Liver (tissue), 9 donors: ENCODE measurements around the gene STK33. TPM values are rescaled to one million over a fixed set of nuclear protein-coding genes. Genes with fewer than 3 reads are reported as not detected.

Experiments used
- DNase-seq: peaks from one replicate; pipeline ENCODE4 v3.0.0-alpha.2; 2017; ENCODE audit warnings: low spot score
- H3K27ac ChIP-seq, 2 donors: one replicate each; pipeline ENCODE4 v1.7.0; 2013; ENCODE audit warnings: inconsistent platforms in 2 of 2, low read length in 2 of 2, control low read depth in 1 of 2, low read depth in 1 of 2, mild to moderate bottlenecking in 1 of 2
- H3K27me3 ChIP-seq, 4 donors: one replicate each; pipeline versions ENCODE4 v1.6.1 to v1.7.0; 2013; ENCODE audit warnings: low read length in 3 of 4, inconsistent platforms in 1 of 4, mild to moderate bottlenecking in 1 of 4, moderate library complexity in 1 of 4; ENCODE audit not compliant: control insufficient read depth in 4 of 4, insufficient read depth in 4 of 4
- H3K36me3 ChIP-seq, 4 donors: one replicate each; pipeline versions ENCODE4 v1.6.1 to v1.7.0; 2013; ENCODE audit warnings: low read length in 3 of 4, mild to moderate bottlenecking in 3 of 4, low read depth in 1 of 4, moderate library complexity in 1 of 4; ENCODE audit not compliant: control insufficient read depth in 4 of 4, insufficient read depth in 3 of 4
- H3K4me1 ChIP-seq, 4 donors: one replicate each; pipeline versions ENCODE4 v1.6.1 to v1.7.0; 2013; ENCODE audit warnings: low read length in 3 of 4, mild to moderate bottlenecking in 3 of 4, moderate library complexity in 1 of 4; ENCODE audit not compliant: control insufficient read depth in 4 of 4, insufficient read depth in 4 of 4
- H3K4me3 ChIP-seq, 3 donors: one replicate each; pipeline versions ENCODE4 v1.6.1 to v1.7.0; 2013; ENCODE audit warnings: low read length in 3 of 3, control low read depth in 1 of 3, low read depth in 1 of 3, mild to moderate bottlenecking in 1 of 3
- H3K9ac ChIP-seq, 2 donors: one replicate each; pipeline ENCODE4 v1.7.0; 2013; ENCODE audit warnings: low read length in 2 of 2, mild to moderate bottlenecking in 2 of 2, moderate library complexity in 2 of 2, control low read depth in 1 of 2, low read depth in 1 of 2
- H3K9me3 ChIP-seq, 4 donors: one replicate each; pipeline versions ENCODE4 v1.6.1 to v1.7.0; 2013; ENCODE audit warnings: low read length in 3 of 4; ENCODE audit not compliant: control insufficient read depth in 4 of 4
- ATF3 ChIP-seq: IDR thresholded peaks from 2 replicates; pipeline ENCODE4 v1.6.1; 2016; ENCODE audit warnings: antibody characterized with exemption
- CTCF ChIP-seq: fragments of 150-350 bp; IDR thresholded peaks from 2 replicates; pipeline ENCODE4 v1.5.1; 2017; ENCODE audit warnings: improper control_type of control experiment, low read depth, low read length; ENCODE audit not compliant: missing input control
- EGR1 ChIP-seq, 2 donors: IDR thresholded peaks; 2 replicates each; pipeline ENCODE4 v1.6.1; 2016 to 2018; ENCODE audit warnings: antibody characterized with exemption in 2 of 2, low read depth in 2 of 2
- FOXA1 ChIP-seq: IDR thresholded peaks from 2 replicates; pipeline ENCODE4 v1.6.1; 2016; ENCODE audit warnings: antibody characterized with exemption
- FOXA2 ChIP-seq: IDR thresholded peaks from 2 replicates; pipeline ENCODE4 v1.6.1; 2016; ENCODE audit warnings: antibody characterized with exemption
- GABPA ChIP-seq, 2 donors: IDR thresholded peaks in 1 of 2; conservative IDR thresholded peaks in 1 of 2; 2 replicates each; pipeline ENCODE4 v1.6.1; 2016; ENCODE audit warnings: antibody characterized with exemption in 2 of 2, mild to moderate bottlenecking in 1 of 2, moderate library complexity in 1 of 2
- HNF4A ChIP-seq, 2 donors: conservative IDR thresholded peaks; 2 replicates each; pipeline ENCODE4 v1.6.1; 2016; ENCODE audit warnings: antibody characterized with exemption in 2 of 2, mild to moderate bottlenecking in 2 of 2
- HNF4G ChIP-seq: IDR thresholded peaks from 2 replicates; pipeline ENCODE4 v1.6.1; 2016; ENCODE audit warnings: antibody characterized with exemption
- JUND ChIP-seq, 2 donors: IDR thresholded peaks; 2 replicates each; pipeline ENCODE4 v1.6.1; 2016; ENCODE audit warnings: antibody characterized with exemption in 2 of 2
- RAD21 ChIP-seq, 2 donors: IDR thresholded peaks; 2 replicates each; pipeline ENCODE4 v1.6.1; 2016; ENCODE audit warnings: antibody characterized with exemption in 2 of 2, mild to moderate bottlenecking in 2 of 2
- REST ChIP-seq: IDR thresholded peaks from 2 replicates; pipeline ENCODE4 v1.6.1; 2016; ENCODE audit warnings: antibody characterized with exemption, mild to moderate bottlenecking
- RXRA ChIP-seq, 2 donors: IDR thresholded peaks; 2 replicates each; pipeline ENCODE4 v1.6.1; 2017 to 2018; ENCODE audit warnings: antibody characterized with exemption in 2 of 2, mild to moderate bottlenecking in 1 of 2
- SP1 ChIP-seq: IDR thresholded peaks from 2 replicates; pipeline ENCODE4 v1.6.1; 2018; ENCODE audit warnings: antibody characterized with exemption, mild to moderate bottlenecking
- TAF1 ChIP-seq: conservative IDR thresholded peaks from 2 replicates; pipeline ENCODE4 v1.6.1; 2016; ENCODE audit warnings: antibody characterized with exemption, mild to moderate bottlenecking
- YY1 ChIP-seq: IDR thresholded peaks from 2 replicates; pipeline ENCODE4 v1.6.1; 2016; ENCODE audit warnings: antibody characterized with exemption, mild to moderate bottlenecking
- ZBTB33 ChIP-seq: IDR thresholded peaks from 2 replicates; pipeline ENCODE4 v1.6.1; 2016; ENCODE audit warnings: antibody characterized with exemption
- WGBS: extraction: QIAGEN DNeasy Blood & Tissue Kit; methylation state at CpG from one replicate; pipeline ENCODE4 v1.1.7; 2013; 5-methylcytosine and 5-hydroxymethylcytosine counted together
- polyA plus RNA-seq, 2 donors: library from polyadenylated mRNA; stranded (reverse) in 1 of 2; unstranded in 1 of 2; fragments of 200-250 nt in 1 of 2; fragments of >200 nt in 1 of 2; fragmentation: Nextera tagmentation in 1 of 2; extraction: Ambion mirVana in 1 of 2; gene quantifications; one replicate each; pipeline versions ENCODE4 v1.2.1 to v1.2.3, GENCODE V29; 2013 to 2015
- total RNA-seq, 2 donors: library from RNA; depleted of rRNA; stranded (reverse); fragments of >200 nt; gene quantifications; one replicate each; pipeline ENCODE4 v1.2.3, GENCODE V29; 2014
- TF ChIP-seq, protein P1 (sequence below): IDR thresholded peaks from 2 replicates; pipeline ENCODE4 v1.6.1; 2016; ENCODE audit warnings: antibody characterized with exemption
- donor health status: healthy.
- donor health status: healthy.
- donor health status: healthy.
- donor health status: healthy.
- donor health status: healthy.

STK33 gene
- total and polyA plus RNA-seq, 4 donors: 0.09 to 1.1 (median 0.52) TPM

DNA sequence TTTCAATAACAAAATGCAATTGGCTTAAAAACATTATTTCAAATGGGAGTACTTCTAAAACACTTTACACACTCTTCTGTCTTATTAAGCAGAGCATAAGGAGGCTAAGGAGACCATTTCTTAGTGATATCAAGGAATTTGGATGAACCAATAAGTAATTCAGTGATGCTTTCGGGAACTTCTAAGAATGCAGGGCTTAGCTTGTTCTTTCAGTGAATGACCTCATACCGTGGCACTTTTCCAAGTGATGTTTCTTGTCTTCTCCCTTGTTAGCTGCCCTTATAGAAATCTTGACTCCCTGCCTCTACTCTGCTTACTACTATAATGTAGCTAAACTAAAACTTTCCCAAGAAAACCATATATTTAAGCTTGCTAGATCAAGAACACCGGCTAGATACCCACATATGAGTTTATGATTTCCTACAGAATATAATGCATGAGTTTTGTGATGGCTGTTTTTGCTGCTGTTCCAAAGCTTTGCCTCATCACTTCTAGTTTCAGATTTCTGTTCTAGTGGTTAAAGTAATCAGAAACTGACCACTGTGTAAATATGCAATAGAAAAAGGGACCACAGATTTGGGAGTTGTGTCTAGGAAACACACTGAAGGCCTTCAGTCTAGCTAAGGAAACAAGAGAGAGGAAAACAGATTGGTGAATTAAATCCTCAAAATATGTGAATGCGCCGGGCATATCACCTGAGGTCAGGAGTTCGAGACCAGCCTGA lies 37.5 kb upstream of the STK33 start:
- Histone ChIP-seq H3K4me3 (no peak overlapping the region), H3K27ac (no peak overlapping the region), H3K36me3 (peaks cover 4 to 30% (median 23%) of the 10 kb centered on the region in 4 donors), H3K4me1 (no peaks in the 10 kb centered on the region), H3K9me3 (peaks cover 0 to 6% (median under 1%) of the 10 kb centered on the region in 4 donors), H3K27me3 (no peaks in the 10 kb centered on the region), H3K9ac (no peak overlapping the region)
- DNase-seq: no peak
- TF ChIP-seq HNF4G (no peak), FOXA1 (no peak), JUND (IDR thresholded peaks at IDR 0.05) (peak in 1 of 2 donors; percentile 25), HNF4A (conservative IDR thresholded peaks at IDR 0.05) (no peak)
- 93% methylated on average over 6 of the region's 6 CpGs for WGBS

DNA sequence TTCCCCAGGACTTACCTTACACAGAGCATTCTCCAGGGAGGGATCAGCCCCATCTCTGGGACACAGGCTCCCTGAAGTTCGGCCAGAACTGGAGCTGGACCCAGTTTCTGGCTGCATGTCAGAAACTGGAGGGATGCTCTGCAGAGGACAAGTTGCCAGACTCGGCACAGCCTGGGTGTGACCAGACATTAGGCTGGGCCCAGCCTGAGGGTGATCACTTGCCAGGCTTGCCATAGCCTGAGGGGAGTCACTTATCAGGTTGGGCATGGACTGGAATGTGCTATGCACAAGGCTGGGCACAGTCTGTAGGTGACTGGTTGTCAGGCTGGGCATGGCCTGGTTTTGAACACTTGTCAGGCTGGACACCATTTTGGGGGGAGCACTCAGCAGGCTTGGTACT lies 30.7 kb upstream of the STK33 start:
- no peak for TF ChIP-seq JUND (IDR thresholded peaks at IDR 0.05)
- no peak for TF ChIP-seq YY1
- TF ChIP-seq HNF4A (conservative IDR thresholded peaks at IDR 0.05): no peak
- no peak for TF ChIP-seq CTCF
- no peak for TF ChIP-seq RXRA (IDR thresholded peaks at IDR 0.05)
- no peak for TF ChIP-seq FOXA1
- Histone ChIP-seq H3K9me3 (no peaks in the 10 kb centered on the region), H3K27me3 (no peaks in the 10 kb centered on the region), H3K9ac (no peak overlapping the region), H3K4me1 (no peaks in the 10 kb centered on the region), H3K4me3 (no peak overlapping the region), H3K36me3 (peaks cover 12 to 53% (median 39%) of the 10 kb centered on the region in 4 donors), H3K27ac (no peak overlapping the region)
- no peak for DNase-seq
- 88% methylated on average over 2 of the region's 2 CpGs for WGBS

DNA sequence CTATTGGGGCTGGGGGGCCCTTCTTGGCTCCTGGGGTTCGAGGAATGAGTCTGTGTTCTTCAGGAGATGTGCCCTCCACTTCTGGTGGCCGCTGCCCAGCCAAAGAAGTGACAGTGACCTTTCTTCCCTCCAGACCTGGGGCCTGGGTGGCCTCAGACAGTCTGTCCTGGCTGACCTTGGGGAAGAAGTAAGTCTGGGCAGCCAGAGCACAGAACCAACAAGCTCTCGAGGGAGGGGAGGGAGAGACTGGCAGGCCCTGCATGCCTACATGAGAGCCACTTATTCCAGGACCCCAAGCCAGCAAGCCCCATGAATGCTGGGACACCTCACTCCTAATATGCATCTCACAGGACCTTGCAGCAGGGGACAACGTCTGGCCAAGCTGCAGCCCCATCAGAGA lies 27.1 kb upstream of the STK33 start:
- no peak for DNase-seq
- no peaks in the 10 kb centered on the region for H3K9me3 ChIP-seq
- WGBS: 92% methylated on average over 4 of the region's 4 CpGs
- H3K4me1 ChIP-seq: no peaks in the 10 kb centered on the region
- no peak overlapping the region for H3K4me3 ChIP-seq
- peaks cover 16 to 86% (median 49%) of the 10 kb centered on the region in 4 donors for H3K36me3 ChIP-seq
- H3K9ac ChIP-seq: no peak overlapping the region
- H3K27me3 ChIP-seq: no peaks in the 10 kb centered on the region
- H3K27ac ChIP-seq: no peak overlapping the region
- TF ChIP-seq ATF3: no peak
- TF ChIP-seq, protein P1, sequence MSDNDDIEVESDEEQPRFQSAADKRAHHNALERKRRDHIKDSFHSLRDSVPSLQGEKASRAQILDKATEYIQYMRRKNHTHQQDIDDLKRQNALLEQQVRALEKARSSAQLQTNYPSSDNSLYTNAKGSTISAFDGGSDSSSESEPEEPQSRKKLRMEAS: no peak
- no peak for TF ChIP-seq RXRA (IDR thresholded peaks at IDR 0.05)
- no peak for TF ChIP-seq HNF4A (conservative IDR thresholded peaks at IDR 0.05)
- TF ChIP-seq RAD21 (IDR thresholded peaks at IDR 0.05): no peak
- no peak for TF ChIP-seq ZBTB33
- no peak for TF ChIP-seq FOXA1
- no peak for TF ChIP-seq SP1
- TF ChIP-seq FOXA2: no peak
- TF ChIP-seq CTCF: no peak
- no peak for TF ChIP-seq EGR1 (IDR thresholded peaks at IDR 0.05; ENCODE audit: low read depth in 2 of 2)
- no peak for TF ChIP-seq TAF1
- TF ChIP-seq YY1: no peak
- no peak for TF ChIP-seq JUND (IDR thresholded peaks at IDR 0.05)
- TF ChIP-seq GABPA (IDR thresholded peaks at IDR 0.05 in 1 of 2, conservative IDR thresholded peaks at IDR 0.05 in 1 of 2): no peak
- TF ChIP-seq REST: no peak
